PFSK-1 (cell line): Measurements from ENCODE around the gene RPL29.

ENCODE experiments used
- FOXP2 ChIP-seq: optimal IDR thresholded peaks from 2 replicates; pipeline ENCODE3; 2011; ENCODE audit warnings: borderline replicate concordance, control low read depth, inconsistent platforms; ENCODE audit not compliant: insufficient read depth; ENCODE audit errors: extremely low read length, extremely low read depth
- POLR2AphosphoS5 ChIP-seq: IDR thresholded peaks from 2 replicates; pipeline ENCODE4 v1.6.1; 2012; ENCODE audit warnings: low read depth, mild to moderate bottlenecking, control low read depth, low read length, moderate library complexity
- REST ChIP-seq, 2 experiments: IDR thresholded peaks; 2 replicates each; pipeline versions ENCODE4 v1.6.1 to v1.8.0; 2011 to 2012; ENCODE audit warnings: low read depth in 2 of 2, low read length in 2 of 2, control low read depth in 1 of 2, inconsistent platforms in 1 of 2, mild to moderate bottlenecking in 1 of 2, moderate library complexity in 1 of 2; ENCODE audit not compliant: insufficient read depth in 1 of 2
- SIN3A ChIP-seq: IDR thresholded peaks from 2 replicates; pipeline ENCODE4 v1.6.1; 2012; ENCODE audit warnings: mild to moderate bottlenecking, low read length, moderate library complexity, borderline replicate concordance; ENCODE audit not compliant: insufficient read depth
- TAF1 ChIP-seq: IDR thresholded peaks from 2 replicates; pipeline ENCODE4 v1.6.1; 2012; ENCODE audit warnings: low read length, control low read depth, borderline replicate concordance; ENCODE audit not compliant: insufficient read depth

GRCh38 chr3:52018319-52019000 is 22.8 kb upstream of the RPL29 start:
- TF ChIP-seq POLR2AphosphoS5 = no peak
- TF ChIP-seq TAF1 = no peak
- no peak for TF ChIP-seq REST (IDR thresholded peaks at IDR 0.05; ENCODE audit: insufficient read depth in 1 of 2, low read depth in 2 of 2, low read length in 2 of 2)
- TF ChIP-seq SIN3A = no peak
- TF ChIP-seq FOXP2 = no peak
